Suprapubic skin (tissue), 4 donors: ENCODE results near the gene UNC13B. TPM values are rescaled to one million over a fixed set of nuclear protein-coding genes. Genes with fewer than 3 reads are reported as not detected.
A peak's percentile ranks its signal among the peaks of the same experiment; 100 is the strongest.

Experiments used
- DNase-seq, 2 donors: peaks; one replicate each; pipeline ENCODE4 v3.0.0-alpha.2; 2019; ENCODE audit warnings: low spot score in 2 of 2
- H3K27ac ChIP-seq: fragments of 200-600 bp; sonication (generic); one replicate; pipeline ENCODE4 v1.5.1; 2019
- H3K27me3 ChIP-seq: fragments of 200-600 bp; sonication (generic); one replicate; pipeline ENCODE4 v1.5.1; 2019
- H3K36me3 ChIP-seq: fragments of 200-600 bp; sonication (generic); one replicate; pipeline ENCODE4 v1.5.1; 2019
- H3K4me1 ChIP-seq: fragments of 200-600 bp; sonication (generic); one replicate; pipeline ENCODE4 v1.5.1; 2019
- H3K4me3 ChIP-seq: fragments of 200-600 bp; sonication (generic); one replicate; pipeline ENCODE4 v1.5.1; 2019; ENCODE audit warnings: mild to moderate bottlenecking
- H3K9me3 ChIP-seq: fragments of 200-600 bp; sonication (generic); one replicate; pipeline ENCODE4 v1.5.1; 2019
- CTCF ChIP-seq, 2 donors: fragments of 200-600 bp in 1 of 2; fragments of 450-650 bp in 1 of 2; sonication (generic) in 1 of 2; IDR thresholded peaks; one replicate each; pipeline ENCODE4 v1.5.1; 2016 to 2019; ENCODE audit warnings: antibody characterized with exemption in 2 of 2, mild to moderate bottlenecking in 1 of 2, moderate library complexity in 1 of 2
- EP300 ChIP-seq: sonication (generic); formaldehyde crosslinking; IDR thresholded peaks from one replicate; pipeline ENCODE4 v1.6.1; 2017; ENCODE audit warnings: antibody characterized with exemption
- POLR2A ChIP-seq, 2 donors: fragments of 450-650 bp; IDR thresholded peaks; one replicate each; pipeline ENCODE4 v1.6.1; 2017; ENCODE audit warnings: antibody characterized with exemption in 2 of 2, mild to moderate bottlenecking in 2 of 2, moderate library complexity in 2 of 2
- POLR2AphosphoS5 ChIP-seq, 3 donors: sonication (generic); formaldehyde crosslinking; IDR thresholded peaks; one replicate each; pipeline ENCODE4 v1.6.1; 2017; ENCODE audit warnings: antibody characterized with exemption in 3 of 3
- WGBS: methylation state at CpG from one replicate; pipeline ENCODE4 v1.1.5; 2018; 5-methylcytosine and 5-hydroxymethylcytosine counted together
- total RNA-seq, 4 donors: library from RNA; depleted of rRNA; stranded (reverse); fragments of >200 nt; gene quantifications; one replicate each; pipeline ENCODE4 v1.1.0, GENCODE V29; 2016

Gene UNC13B
- 10 to 100 TPM; 27.8 to 43.2 (median 30.6) TPM for total RNA-seq

- H3K27ac ChIP-seq = peak within 1 kb of the TSS; percentile 93
- H3K4me1 ChIP-seq = peaks cover 19% of the 10 kb centered on the region
- H3K27me3 ChIP-seq = no peaks in the 10 kb centered on the region
- H3K36me3 ChIP-seq = no peaks in the 10 kb centered on the region
- peak within 1 kb of the TSS; percentile 81 for H3K4me3 ChIP-seq
- no peaks in the 10 kb centered on the region for H3K9me3 ChIP-seq
- TF ChIP-seq POLR2A (IDR thresholded peaks at IDR 0.05) (peak in 1 of 2 donors; percentile 48), EP300 (no peak), POLR2AphosphoS5 (IDR thresholded peaks at IDR 0.05) (peak in 2 of 3 donors; percentile 52 to 73), CTCF (IDR thresholded peaks at IDR 0.05) (peak in 1 of 2 donors; percentile 24)
- peak; percentile 95 to 97 for DNase-seq
- WGBS = 0% methylated on average over 8 of the region's 70 CpGs
Observed at GRCh38 chr9:35161713-35162604, at the start of gene UNC13B. UNC13B (plus strand) TSS chr9:35162009; CDS start chr9:35162284, 275 bp downstream.

DNA sequence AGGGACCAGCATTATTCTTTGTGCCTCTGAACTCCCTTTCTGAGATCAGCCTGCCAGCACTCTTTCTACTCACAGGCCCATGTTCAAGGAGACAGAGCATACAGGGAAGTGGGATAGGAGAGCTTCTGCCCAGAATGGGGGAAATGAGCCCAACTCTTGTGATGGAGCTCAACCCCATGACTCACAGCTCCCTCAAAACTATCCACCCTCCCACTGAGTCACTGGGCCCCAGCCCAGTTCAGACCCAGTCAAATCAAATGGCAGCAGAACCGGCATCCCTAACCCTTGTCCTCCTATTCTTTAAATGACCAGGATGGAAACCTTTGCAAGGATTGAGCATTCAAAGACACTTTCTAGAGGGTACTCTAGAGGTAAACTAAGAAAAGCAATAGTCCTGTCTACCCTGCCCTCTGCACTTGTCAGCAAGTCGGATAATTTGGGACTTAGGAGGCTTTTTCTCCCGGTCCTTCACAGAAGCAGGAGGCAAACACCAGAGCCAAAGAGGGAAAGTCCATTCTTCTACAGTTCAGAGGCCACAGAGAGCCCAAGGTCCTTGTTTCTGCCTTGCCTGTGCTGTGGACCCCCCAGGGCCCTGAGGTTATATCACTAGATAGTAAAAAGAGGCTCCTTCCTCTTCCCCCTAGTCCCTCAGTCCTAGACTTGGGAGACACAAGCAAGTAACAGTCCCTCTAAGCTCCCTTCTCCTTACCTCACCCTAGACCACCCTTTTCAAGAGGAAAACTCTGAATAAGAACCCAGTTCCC lies 49.4 kb upstream of the UNC13B start:
- DNase-seq = no peak
- Histone ChIP-seq H3K27ac (peak overlapping the region; percentile 89), H3K36me3 (peaks cover 15% of the 10 kb centered on the region), H3K4me3 (peak overlapping the region; percentile 65), H3K27me3 (no peaks in the 10 kb centered on the region), H3K9me3 (no peaks in the 10 kb centered on the region), H3K4me1 (peaks cover 76% of the 10 kb centered on the region)
- WGBS = 55% methylated on average over 3 of the region's 3 CpGs
- TF ChIP-seq POLR2A (IDR thresholded peaks at IDR 0.05) (no peak), POLR2AphosphoS5 (IDR thresholded peaks at IDR 0.05) (no peak), CTCF (IDR thresholded peaks at IDR 0.05) (no peak), EP300 (no peak)

DNA sequence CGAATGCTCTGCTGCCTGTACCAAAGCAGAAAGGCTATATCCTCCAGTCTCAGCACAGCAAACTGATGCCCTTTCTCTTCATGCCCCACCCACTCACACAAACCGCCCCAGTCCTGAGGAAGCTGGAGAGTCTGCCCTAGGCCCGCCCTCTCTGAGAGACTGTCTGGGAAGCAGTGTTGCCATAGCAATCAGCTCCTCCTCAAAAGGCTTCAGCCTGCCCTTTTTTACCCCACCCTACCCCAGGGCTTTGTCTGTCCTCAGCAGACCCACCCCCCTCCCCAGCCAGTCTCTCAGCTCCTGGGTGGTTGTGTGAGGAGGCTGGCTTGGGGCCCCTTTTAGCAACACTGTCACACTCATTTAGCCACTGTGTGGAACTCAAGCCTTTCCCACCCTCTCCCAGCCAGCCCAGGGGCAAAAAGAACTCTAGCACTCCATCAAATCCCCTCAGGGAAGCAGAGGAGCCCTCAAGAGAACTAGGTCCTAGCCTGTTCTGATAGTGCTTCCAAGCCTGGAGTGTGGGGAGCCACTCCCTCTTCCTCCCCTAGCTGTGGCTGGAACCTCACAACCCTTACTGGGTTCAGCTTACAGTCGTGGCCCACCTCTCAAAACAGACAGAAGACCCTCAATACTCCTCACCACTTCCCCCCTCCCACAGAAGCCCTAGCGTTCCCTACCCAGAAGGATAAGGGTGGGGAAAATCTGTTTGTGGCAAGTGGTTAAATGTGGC lies 47.5 kb upstream of the UNC13B start:
- DNase-seq = peak; percentile 93 to 95
- Histone ChIP-seq H3K27me3 (no peaks in the 10 kb centered on the region), H3K4me1 (peaks cover 74% of the 10 kb centered on the region), H3K27ac (peak overlapping the region; percentile 89), H3K36me3 (no peaks in the 10 kb centered on the region), H3K9me3 (no peaks in the 10 kb centered on the region), H3K4me3 (peak overlapping the region; percentile 49)
- WGBS = 0% methylated on average over 5 of the region's 5 CpGs
- TF ChIP-seq POLR2AphosphoS5 (IDR thresholded peaks at IDR 0.05) (no peak), CTCF (IDR thresholded peaks at IDR 0.05) (no peak), EP300 (no peak)

DNA sequence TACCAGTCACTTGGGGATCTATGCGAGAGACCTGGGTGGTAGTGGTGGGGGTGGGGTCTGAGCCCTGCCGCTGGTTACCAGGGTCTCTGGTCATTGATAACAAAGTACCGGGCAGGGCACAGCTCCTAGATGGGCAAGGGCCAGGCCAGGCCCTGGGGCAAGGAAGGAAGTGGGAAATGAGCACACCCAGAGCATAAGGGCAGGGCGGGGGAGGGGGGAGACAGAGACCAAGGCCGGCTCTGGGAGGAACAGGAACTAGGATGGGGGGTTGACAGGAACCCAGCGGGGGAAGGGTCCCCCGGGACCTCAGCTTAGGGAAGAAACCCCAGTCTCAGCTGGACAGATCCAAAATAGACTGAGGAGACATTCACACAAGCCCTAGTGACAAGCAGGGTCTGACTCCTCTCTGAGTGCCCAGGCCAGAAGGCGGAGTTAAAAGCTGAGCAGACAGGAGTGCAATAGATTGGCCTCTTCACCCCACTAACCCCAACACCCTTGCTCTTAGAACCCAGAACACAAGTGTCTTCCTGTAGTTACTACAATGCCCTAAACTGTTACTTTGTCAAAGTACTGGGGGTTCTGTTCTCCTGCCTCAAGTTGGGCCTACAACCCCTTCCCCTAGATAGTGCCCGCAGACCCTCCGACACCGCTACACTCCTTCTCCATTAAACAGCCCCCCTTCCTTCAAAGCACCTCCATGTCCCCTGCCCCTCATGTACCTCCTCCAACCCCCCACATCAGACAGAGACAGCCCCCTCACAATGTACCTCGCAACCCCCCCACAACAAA lies 46.8 kb upstream of the UNC13B start:
- TF ChIP-seq POLR2A (IDR thresholded peaks at IDR 0.05) (peak in 1 of 2 donors; percentile 12), EP300 (no peak)
- DNase-seq = peak; percentile 86 to 87
- H3K4me1 ChIP-seq = peaks cover 67% of the 10 kb centered on the region
- peak overlapping the region; percentile 89 for H3K27ac ChIP-seq
- no peaks in the 10 kb centered on the region for H3K36me3 ChIP-seq
- no peaks in the 10 kb centered on the region for H3K9me3 ChIP-seq
- WGBS = 4% methylated on average over 12 of the region's 12 CpGs
- no peaks in the 10 kb centered on the region for H3K27me3 ChIP-seq
- H3K4me3 ChIP-seq = peak overlapping the region; percentile 49
